Activated B cell treated with CpG ODN at 0.5 μM for 24 hours (primary cell): Measurements from ENCODE around the gene CCNB1IP1. TPM values are rescaled to one million over a fixed set of nuclear protein-coding genes. Genes with fewer than 3 reads are reported as not detected.

Experiments
- ATAC-seq: fragments of 200-7000 bp; cut with Tn5 transposase; one replicate; pipeline ENCODE4 v1.10.0; 2021; ENCODE audit warnings: low read depth, mild to moderate bottlenecking, moderate library complexity
- CTCF ChIA-PET: fragments of 350-600 bp; sonication (Branson Sonifier 250); formaldehyde crosslinking; loops from one replicate; lab custom pipeline; 2021; ENCODE audit warnings: antibody characterized with exemption; lab: Charles Lee
- POLR2A ChIA-PET: fragments of 350-600 bp; sonication (Branson Sonifier 250); formaldehyde crosslinking; loops from one replicate; lab custom pipeline; 2021; ENCODE audit warnings: antibody characterized with exemption; lab: Charles Lee
- DNase-seq: peaks from one replicate; pipeline ENCODE4 v3.0.0; 2022
- H3K27ac Mint-ChIP-seq: one replicate; pipeline ENCODE4 v1.8.0; 2020; ENCODE audit warnings: mixed read lengths
- H3K27me3 Mint-ChIP-seq: one replicate; pipeline ENCODE4 v1.8.0; 2021; ENCODE audit warnings: mixed read lengths
- H3K36me3 Mint-ChIP-seq: one replicate; pipeline ENCODE4 v1.8.0; 2021; ENCODE audit warnings: low read depth, mixed read lengths
- H3K4me1 Mint-ChIP-seq: one replicate; pipeline ENCODE4 v1.8.0; 2021; ENCODE audit warnings: mixed read lengths
- H3K4me3 Mint-ChIP-seq: one replicate; pipeline ENCODE4 v1.8.0; 2020; ENCODE audit warnings: mild to moderate bottlenecking, mixed read lengths
- H3K9me3 Mint-ChIP-seq: one replicate; pipeline ENCODE4 v1.8.0; 2020; ENCODE audit warnings: mixed read lengths
- intact Hi-C: fragments of 100-400 bp; cut with micrococcal nuclease; formaldehyde crosslinking; loops from one replicate; pipeline ENCODE4 v1.15.1; 2024
- total RNA-seq: library from RNA; stranded (reverse); gene quantifications from 2 replicates; pipeline ENCODE4 v1.2.3, GENCODE V29; 2022
- TF ChIP-seq, protein P1 (sequence below): fragments of 200-600 bp; IDR thresholded peaks from one replicate; pipeline ENCODE4 v1.8.0; 2022; ENCODE audit warnings: antibody characterized with exemption, mild to moderate bottlenecking

Gene CCNB1IP1
- total RNA-seq, 1 donor from 2014 or later = 35.3 TPM

DNA sequence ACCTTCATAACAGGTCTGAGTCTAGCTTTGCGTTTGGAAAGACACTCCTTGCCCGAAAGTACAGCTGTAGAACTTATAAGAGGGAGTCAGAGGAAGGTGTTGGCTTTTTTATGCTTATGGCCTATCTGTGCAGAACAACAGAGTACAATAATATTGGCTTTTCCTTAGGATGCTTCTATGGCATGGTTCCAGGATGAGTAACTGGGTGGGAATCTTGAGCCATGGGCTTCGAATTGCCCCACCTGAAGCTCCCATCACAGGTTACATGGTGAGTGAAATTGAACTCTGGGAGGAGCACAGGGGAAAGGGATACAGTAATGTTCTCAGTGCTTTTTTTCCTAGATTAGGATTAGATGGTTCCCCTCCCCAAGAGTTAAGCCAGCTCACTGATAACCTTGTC lies 23.3 kb upstream of the CCNB1IP1 start:
- CTCF ChIA-PET = interaction anchor here (2.7 kb wide), 1 partner anchor 29 kb away, joined by 9 read pairs; no protein-coding TSS in a partner anchor
- ATAC-seq = no peak
- Mint-ChIP-seq H3K9me3 (peaks cover 2% of the 10 kb centered on the region), H3K27ac (no peak overlapping the region), H3K27me3 (no peaks in the 10 kb centered on the region), H3K4me1 (peaks cover 11% of the 10 kb centered on the region), H3K36me3 (peaks cover 75% of the 10 kb centered on the region), H3K4me3 (no peak overlapping the region)
- DNase-seq = no peak
- TF ChIP-seq, protein P1, sequence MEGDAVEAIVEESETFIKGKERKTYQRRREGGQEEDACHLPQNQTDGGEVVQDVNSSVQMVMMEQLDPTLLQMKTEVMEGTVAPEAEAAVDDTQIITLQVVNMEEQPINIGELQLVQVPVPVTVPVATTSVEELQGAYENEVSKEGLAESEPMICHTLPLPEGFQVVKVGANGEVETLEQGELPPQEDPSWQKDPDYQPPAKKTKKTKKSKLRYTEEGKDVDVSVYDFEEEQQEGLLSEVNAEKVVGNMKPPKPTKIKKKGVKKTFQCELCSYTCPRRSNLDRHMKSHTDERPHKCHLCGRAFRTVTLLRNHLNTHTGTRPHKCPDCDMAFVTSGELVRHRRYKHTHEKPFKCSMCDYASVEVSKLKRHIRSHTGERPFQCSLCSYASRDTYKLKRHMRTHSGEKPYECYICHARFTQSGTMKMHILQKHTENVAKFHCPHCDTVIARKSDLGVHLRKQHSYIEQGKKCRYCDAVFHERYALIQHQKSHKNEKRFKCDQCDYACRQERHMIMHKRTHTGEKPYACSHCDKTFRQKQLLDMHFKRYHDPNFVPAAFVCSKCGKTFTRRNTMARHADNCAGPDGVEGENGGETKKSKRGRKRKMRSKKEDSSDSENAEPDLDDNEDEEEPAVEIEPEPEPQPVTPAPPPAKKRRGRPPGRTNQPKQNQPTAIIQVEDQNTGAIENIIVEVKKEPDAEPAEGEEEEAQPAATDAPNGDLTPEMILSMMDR = no peak
- POLR2A ChIA-PET = interaction anchor here (0.6 to 1.1 kb wide), 3 partner anchors 13 to 54 kb away, joined by 3 to 4 read pairs (median 3); partner anchors contain the start of gene PARP2
- intact Hi-C loops = no loop called here

DNA sequence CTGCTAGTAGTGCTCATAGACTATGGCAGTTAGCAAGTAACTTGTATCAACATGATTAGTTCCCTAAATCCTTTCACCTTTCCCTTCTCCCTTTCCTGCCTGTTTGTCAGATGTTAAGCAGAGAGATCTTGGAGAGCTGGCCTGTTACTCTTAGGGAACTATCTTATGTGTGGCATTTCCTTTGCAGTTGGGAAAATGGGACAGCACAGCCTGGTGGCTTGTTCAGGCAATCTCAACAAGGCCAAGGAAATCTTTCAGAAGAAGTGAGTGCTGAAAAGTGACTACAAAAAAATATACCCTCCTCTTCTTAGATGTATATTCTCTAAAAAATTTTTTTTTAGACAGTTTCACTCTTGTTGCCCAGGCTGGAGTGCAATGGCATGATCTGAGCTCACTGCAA lies 17.8 kb upstream of the CCNB1IP1 start:
- CTCF ChIA-PET = interaction anchor here (1.3 to 2.3 kb wide), 2 partner anchors 23 kb away, joined by 4 to 5 read pairs; no protein-coding TSS in a partner anchor
- no peaks in the 10 kb centered on the region for H3K9me3 Mint-ChIP-seq
- H3K27me3 Mint-ChIP-seq = no peaks in the 10 kb centered on the region
- intact Hi-C loops = loop anchor here (2.0 kb wide), 1 partner anchor 14 kb away; no protein-coding TSS in a partner anchor
- H3K4me3 Mint-ChIP-seq = no peak overlapping the region
- POLR2A ChIA-PET = no interaction called here
- no peak overlapping the region for H3K27ac Mint-ChIP-seq
- DNase-seq = no peak
- no peaks in the 10 kb centered on the region for H3K4me1 Mint-ChIP-seq
- TF ChIP-seq, protein P1 = no peak
- peaks cover 61% of the 10 kb centered on the region for H3K36me3 Mint-ChIP-seq
- ATAC-seq = no peak

DNA sequence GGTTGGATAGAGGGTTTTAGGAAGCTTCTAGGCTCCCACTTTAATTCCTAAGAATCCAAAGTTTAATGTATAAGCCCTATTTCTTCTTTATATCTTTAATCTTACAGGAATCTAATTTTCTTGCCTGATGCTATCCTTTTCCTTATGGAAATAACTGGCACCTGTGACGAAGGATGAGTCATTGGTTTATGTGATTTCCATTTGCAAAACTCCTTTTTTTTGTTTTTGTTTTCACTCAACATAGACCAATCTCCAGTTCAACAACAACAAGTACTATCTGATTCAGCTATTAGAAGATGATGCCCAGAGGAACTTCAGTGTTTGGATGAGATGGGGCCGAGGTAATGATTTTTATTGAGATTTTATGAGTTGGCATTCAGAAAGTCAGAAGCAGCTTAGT lies 17.2 kb upstream of the CCNB1IP1 start:
- H3K4me1 Mint-ChIP-seq = no peaks in the 10 kb centered on the region
- CTCF ChIA-PET = interaction anchor here (1.3 kb wide), 1 partner anchor 23 kb away, joined by 4 read pairs; no protein-coding TSS in a partner anchor
- DNase-seq = no peak

DNA sequence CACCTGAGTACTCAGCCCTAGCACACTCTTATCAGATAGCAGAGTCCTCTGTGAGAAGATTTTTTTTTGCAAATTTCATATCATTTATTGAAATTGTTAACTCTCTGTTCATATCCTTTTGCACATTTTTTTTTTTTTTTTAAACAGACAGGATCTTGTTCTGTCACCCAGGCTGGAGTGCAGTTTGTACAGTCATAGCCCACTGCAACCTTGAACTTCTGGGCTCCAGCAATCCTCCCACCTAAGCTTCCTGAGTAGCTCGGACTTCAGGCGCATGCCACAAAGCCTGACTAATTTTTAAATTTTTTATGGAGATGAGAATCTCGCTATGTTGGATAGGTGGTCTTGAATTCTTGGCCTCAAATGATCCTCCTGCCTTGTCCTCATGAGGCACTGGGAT lies 14.7 kb upstream of the CCNB1IP1 start:
- intact Hi-C loops = no loop called here
- TF ChIP-seq, protein P1 = no peak
- ChIA-PET POLR2A (no interaction called here), CTCF (no interaction called here)
- Mint-ChIP-seq H3K4me3 (no peak overlapping the region), H3K27me3 (no peaks in the 10 kb centered on the region), H3K27ac (no peak overlapping the region), H3K9me3 (no peaks in the 10 kb centered on the region), H3K4me1 (peaks cover 11% of the 10 kb centered on the region), H3K36me3 (peaks cover 52% of the 10 kb centered on the region)
- ATAC-seq = no peak
- DNase-seq = no peak

More for the DNA sequence above, 17.2 kb upstream of the CCNB1IP1 start:
- Mint-ChIP-seq H3K27ac (no peak overlapping the region), H3K36me3 (peaks cover 62% of the 10 kb centered on the region), H3K27me3 (no peaks in the 10 kb centered on the region), H3K9me3 (no peaks in the 10 kb centered on the region), H3K4me3 (no peak overlapping the region)
- ATAC-seq = no peak
- POLR2A ChIA-PET = no interaction called here
- TF ChIP-seq, protein P1 = no peak
- intact Hi-C loops = loop anchor here (2.0 kb wide), 1 partner anchor 15 kb away; no protein-coding TSS in a partner anchor

DNA sequence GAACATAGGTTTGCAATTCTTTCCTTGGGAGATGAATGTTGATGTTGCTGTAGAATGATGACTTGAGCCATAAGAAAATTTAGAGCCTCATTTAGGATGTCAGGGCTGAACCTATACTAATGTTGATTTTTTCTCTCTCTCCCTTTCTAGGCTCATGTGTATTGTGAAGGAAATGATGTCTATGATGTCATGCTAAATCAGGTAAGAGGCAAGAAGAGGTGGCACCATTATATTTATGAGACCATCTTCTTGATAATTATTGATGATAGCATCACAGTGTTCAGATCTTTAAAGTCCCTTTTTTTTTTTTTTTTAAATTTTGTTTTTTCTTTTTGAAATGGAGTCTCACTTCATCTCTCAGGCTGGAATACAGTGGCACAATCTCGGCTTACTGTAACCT lies 13.6 kb upstream of the CCNB1IP1 start:
- Mint-ChIP-seq H3K4me3 (no peak overlapping the region), H3K4me1 (peaks cover 12% of the 10 kb centered on the region), H3K36me3 (peaks cover 44% of the 10 kb centered on the region), H3K27ac (no peak overlapping the region), H3K9me3 (no peaks in the 10 kb centered on the region), H3K27me3 (no peaks in the 10 kb centered on the region)
- no peak for DNase-seq
- TF ChIP-seq, protein P1 = no peak
- ChIA-PET CTCF (no interaction called here), POLR2A (no interaction called here)
- intact Hi-C loops = no loop called here
- no peak for ATAC-seq
